ENCODE data around the gene EHF.

EHF gene

GRCh38 chr11:34609187-34609751, 11.6 kb upstream of the EHF start (continued):
- TF ChIP-seq INSM2 (tag by site-specific recombination; IDR thresholded peaks at IDR 0.05) (no peak), ZNF664 (tag by site-specific recombination; IDR thresholded peaks at IDR 0.05) (no peak), IKZF3 (tag by site-specific recombination; IDR thresholded peaks at IDR 0.05) (no peak), REST (tag by site-specific recombination; IDR thresholded peaks at IDR 0.05) (no peak), ZNF548 (tag by site-specific recombination; IDR thresholded peaks at IDR 0.05) (no peak), ZNF76 (tag by site-specific recombination; IDR thresholded peaks at IDR 0.05; ENCODE audit: borderline replicate concordance, low read depth) (no peak)

- ChIA-PET POLR2A (no interaction called here), CTCF (interaction anchor here (1.0 kb wide), 1 partner anchor 9 kb away, joined by 4 read pairs; no protein-coding TSS in a partner anchor)
- no peaks in the 10 kb centered on the region for H3K9me3 ChIP-seq (ENCODE audit: control insufficient read depth, insufficient read depth, low read depth, low read length)
- H3K36me3 ChIP-seq (ENCODE audit: control insufficient read depth in 2 of 2, insufficient read depth in 1 of 2, low read length in 2 of 2): no peaks in the 10 kb centered on the region
- H3K4me1 ChIP-seq (ENCODE audit: control insufficient read depth, insufficient read depth, low read length): no peaks in the 10 kb centered on the region
- TF ChIP-seq PRDM1 (tag by site-specific recombination; IDR thresholded peaks at IDR 0.05) (no peak), KLF10 (tag by site-specific recombination; IDR thresholded peaks at IDR 0.05) (no peak), ZNF658 (tag by site-specific recombination; IDR thresholded peaks at IDR 0.05) (no peak)
- no peak overlapping the region for H3K27ac ChIP-seq (ENCODE audit: extremely low read depth, low read depth, low read length)
- H3K4me3 ChIP-seq (ENCODE audit: low read depth, low read length): no peak overlapping the region
Observed at GRCh38 chr11:34609850-34610249, 11.0 kb upstream of the EHF start.

- H3K9me3 ChIP-seq (ENCODE audit: control insufficient read depth, insufficient read depth, low read depth, low read length): no peaks in the 10 kb centered on the region
- H3K4me3 ChIP-seq (ENCODE audit: low read depth, low read length): no peak overlapping the region
- H3K4me1 ChIP-seq (ENCODE audit: control insufficient read depth, insufficient read depth, low read length): no peaks in the 10 kb centered on the region
- CTCF ChIA-PET: no interaction called here
- H3K27ac ChIP-seq (ENCODE audit: extremely low read depth, low read depth, low read length): no peak overlapping the region
- H3K36me3 ChIP-seq (ENCODE audit: control insufficient read depth in 2 of 2, insufficient read depth in 1 of 2, low read length in 2 of 2): no peaks in the 10 kb centered on the region
- POLR2A ChIA-PET: no interaction called here
- no peak for TF ChIP-seq ZNF324 (tag by site-specific recombination; IDR thresholded peaks at IDR 0.05)
- no peak for TF ChIP-seq ZNF302 (tag by site-specific recombination; IDR thresholded peaks at IDR 0.05; ENCODE audit: low read depth)
- TF ChIP-seq ZNF449 (tag by site-specific recombination; IDR thresholded peaks at IDR 0.05): no peak
- TF ChIP-seq ZBTB10 (tag by site-specific recombination; IDR thresholded peaks at IDR 0.05): no peak
- no peak for TF ChIP-seq ELK4 (IDR thresholded peaks at IDR 0.05; ENCODE audit: borderline replicate concordance, low read depth, low read length)
- no peak for TF ChIP-seq ZNF169 (tag by site-specific recombination; IDR thresholded peaks at IDR 0.05)
- no peak for TF ChIP-seq BCL11B (tag by site-specific recombination; IDR thresholded peaks at IDR 0.05; ENCODE audit: low read depth)
- TF ChIP-seq ZNF239 (tag by site-specific recombination; IDR thresholded peaks at IDR 0.05): no peak
- TF ChIP-seq ZSCAN23 (tag by site-specific recombination; IDR thresholded peaks at IDR 0.05): no peak
- no peak for TF ChIP-seq ZNF354C (tag by site-specific recombination; IDR thresholded peaks at IDR 0.05; ENCODE audit: borderline replicate concordance, low read depth)
- TF ChIP-seq ZNF544 (tag by site-specific recombination; IDR thresholded peaks at IDR 0.05): no peak
- TF ChIP-seq ZNF629 (tag by site-specific recombination; IDR thresholded peaks at IDR 0.05): no peak
- TF ChIP-seq ZNF658 (tag by site-specific recombination; IDR thresholded peaks at IDR 0.05): no peak
- TF ChIP-seq ZNF24 (tag by site-specific recombination; IDR thresholded peaks at IDR 0.05): no peak
- no peak for TF ChIP-seq IKZF3 (tag by site-specific recombination; IDR thresholded peaks at IDR 0.05)
Observed at GRCh38 chr11:34610324-34611041, 10.4 kb upstream of the EHF start.
